NCI-H748 treated with DMSO at 0.1 percent for 48 hours (cell line): ENCODE measurements around the gene RGSL1.

Experiments
- DNase-seq: peaks from one replicate; lab custom pipeline; 2025; lab: John Stamatoyannopoulos, UW

RGSL1 gene

DNA sequence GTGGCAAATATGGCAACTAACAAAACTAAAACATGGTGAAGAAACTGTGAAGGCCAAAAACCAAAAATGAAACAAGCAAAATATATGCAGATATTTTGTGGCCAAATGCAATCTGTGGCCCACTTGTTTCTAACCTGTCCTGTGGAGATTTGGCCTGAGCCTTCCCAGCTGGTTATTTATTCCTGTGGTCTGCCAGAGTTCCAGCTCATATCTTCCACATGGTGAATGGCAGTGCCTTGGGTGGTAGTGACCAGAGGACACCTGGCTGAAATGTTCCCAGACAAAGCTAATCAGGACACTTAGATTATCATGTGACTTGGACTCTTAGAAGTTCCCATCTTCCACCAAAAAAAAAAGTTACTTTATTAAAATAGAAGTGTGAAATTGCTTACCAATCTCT, 99.4 kb downstream of the RGSL1 start:
- DNase-seq = no peak

DNA sequence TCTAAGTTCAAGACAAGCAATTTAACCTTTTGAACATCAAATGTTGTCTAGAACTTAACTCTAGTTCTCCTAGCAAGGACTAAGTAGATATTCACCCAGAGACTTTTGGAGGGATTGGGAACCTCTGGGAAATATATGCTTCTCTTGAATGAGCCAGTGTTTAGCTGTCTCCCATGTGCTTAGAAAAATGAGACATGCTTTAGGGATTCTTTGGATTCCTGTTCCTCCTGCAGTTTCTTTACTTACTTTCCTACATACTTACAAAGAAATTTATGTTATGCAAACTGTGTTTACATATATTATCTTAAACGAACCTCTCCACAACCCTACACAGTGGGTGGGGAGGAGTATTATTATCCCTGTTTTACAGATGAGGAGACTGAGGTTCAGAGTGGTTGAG, 99.9 kb downstream of the RGSL1 start:
- DNase-seq = no peak

DNA sequence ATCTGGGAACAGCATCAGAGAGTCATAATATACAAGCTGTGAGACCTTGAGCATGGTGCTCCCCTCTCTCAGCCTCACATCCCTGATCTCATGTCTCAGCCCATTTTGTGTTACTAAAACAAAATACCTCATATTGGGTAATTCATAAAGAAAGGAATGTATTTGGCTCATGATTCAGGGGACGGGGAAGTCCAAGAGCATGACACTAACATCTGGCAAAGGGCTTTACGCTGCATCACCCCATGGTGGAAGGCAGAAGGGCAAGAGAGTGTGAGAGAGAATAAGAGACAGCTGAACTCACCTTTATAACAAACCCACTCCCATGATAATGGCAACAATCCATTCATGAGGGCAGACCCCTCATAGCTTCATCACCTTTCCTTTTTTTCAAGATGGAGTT, 102.6 kb downstream of the RGSL1 start:
- no peak for DNase-seq

DNA sequence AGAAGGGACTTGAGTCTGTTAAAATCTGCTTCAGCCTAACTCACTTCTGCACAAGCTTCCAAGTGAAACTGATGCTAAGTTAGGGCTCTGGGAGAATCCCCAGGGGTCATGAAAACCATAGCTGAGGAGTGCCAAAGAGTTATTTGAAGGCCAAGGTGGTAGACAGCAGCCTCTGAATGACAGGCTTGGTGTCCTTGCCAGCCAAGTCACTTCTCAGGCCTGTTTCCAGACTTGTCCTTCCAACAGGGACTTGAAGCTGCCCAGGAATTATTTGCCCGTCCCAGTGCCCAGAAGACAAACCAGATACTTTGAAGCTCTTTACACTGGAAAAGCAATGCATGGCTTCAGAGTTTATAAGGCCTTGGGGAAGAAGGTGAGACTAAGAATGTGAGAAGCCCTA, 105.5 kb downstream of the RGSL1 start:
- DNase-seq = no peak

DNA sequence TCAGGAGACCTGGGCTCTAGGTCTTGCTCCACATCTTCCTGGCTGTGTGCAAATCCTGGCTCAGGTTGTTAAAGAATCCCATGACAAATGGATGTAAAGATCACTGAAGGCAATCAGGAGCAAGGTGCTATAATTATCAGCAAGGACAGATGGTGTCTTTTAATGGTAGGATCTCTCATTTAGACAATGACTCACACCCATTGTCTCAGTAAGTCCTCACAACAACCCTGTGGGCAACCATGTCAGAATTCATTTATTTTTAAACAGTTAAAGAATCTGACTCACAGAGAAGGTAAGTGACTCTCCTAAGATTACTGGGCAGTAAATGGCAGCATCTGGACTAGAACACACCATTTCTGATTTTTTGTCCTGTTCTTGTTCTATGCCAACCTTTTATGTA, 106.3 kb downstream of the RGSL1 start:
- DNase-seq = no peak

DNA sequence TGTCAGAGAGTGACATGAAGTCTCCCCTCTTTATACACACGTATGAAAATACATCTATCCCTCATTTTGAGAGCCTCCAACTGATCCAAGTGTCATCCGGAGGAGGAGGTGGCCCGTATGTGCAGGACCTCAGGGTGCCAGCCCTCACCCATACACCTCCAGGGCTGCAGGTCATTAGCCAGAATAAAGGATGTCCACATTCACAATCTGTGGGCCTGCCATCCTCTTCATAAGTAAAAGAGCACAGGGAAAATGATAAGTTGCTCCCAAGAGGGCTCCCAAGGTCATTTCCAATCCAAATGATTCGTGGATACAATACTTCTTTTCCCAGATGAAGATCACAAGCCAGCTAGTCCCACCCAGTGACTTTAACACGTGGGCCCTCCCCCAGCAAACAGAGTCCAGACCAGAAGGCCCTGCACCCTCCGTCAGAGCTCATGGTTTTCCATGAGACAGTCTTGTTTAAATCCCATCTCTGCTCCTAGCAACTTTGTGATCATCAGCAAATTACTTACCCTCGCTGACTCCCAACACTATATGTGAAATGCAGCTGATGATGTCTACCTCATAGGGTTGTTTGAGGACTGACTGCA, 110.5 kb downstream of the RGSL1 start:
- DNase-seq = no peak

DNA sequence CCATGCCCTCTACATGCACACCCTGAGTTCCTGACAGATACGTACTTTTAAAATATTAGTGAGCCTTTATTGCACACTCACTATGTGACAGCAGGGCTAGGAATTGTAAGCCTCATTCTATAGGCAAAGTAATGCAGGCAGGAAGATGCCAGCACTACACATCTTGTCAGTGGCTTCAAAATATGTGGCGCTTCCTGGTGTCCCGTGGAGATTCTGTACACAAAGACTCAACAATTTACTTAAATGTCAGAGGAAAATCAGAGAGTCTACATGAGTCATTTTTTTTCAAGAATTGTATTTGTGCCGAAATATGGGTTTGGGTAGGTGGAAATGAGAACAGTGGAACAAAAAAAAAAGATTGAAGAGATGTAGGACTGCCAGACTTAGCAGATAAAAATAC, 111.5 kb downstream of the RGSL1 start:
- DNase-seq = no peak

DNA sequence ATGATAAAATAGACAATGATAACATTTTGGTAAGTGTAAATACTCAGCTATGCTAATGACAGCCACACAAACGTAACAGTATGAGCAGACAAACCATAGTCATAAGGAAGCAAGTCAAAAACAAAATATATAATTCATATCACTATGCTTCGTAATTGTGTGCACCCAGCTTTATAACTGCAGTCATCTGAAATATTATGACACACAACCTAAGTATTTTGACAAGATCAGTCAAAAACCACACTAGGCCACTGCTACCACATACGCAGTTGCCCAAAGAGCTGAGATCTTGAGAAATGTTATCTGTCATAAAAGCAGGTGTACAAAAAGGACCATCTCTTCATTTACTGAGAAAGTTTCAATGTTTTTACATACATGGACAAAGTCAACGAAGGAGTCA, 113.1 kb downstream of the RGSL1 start:
- no peak for DNase-seq

DNA sequence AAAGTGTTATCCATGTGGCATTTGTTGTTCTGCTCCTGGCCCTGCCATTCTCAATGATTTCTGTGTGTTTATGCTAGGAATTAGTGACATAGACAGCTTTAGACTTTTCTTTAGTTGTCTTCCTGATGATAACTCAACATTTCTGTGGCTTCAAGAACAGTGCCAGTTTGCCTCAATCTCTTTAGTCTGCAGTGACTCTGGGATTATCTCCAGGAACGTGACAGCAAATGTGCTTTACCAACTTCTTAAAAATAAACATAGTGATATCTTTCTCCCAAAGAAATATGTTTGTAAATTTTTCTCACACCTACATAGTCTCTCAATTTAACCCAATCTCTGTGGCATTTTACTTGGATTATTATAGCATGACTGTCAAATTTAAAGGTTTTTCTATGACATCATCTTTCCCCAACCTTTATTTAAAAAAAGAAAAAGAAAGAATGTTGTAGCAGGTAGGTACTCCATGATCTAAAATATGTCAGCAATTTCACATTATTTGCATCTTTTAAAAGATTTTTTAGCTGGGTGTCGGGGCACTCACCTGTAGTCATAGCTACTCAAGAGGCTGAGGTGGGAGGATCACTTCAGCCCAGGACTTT, 114.6 kb downstream of the RGSL1 start:
- DNase-seq = no peak

DNA sequence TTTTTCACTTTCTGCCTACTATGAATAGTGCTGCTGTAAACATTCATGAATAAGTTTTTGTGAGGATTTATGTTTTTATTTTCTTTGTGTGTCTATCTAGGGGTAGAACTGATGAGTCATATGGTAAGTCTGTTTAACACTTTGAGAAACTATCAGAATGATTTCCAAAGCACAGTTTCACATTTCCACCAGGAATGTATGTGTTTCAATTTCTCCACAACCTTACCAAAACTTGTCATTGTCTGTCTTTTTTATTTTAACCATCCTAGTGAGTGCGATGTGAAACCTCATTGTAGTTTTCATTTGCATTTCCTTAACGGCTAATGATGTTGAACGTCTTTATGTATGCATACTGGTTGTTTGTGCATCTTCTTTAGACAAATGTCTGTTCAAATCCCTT, 115.6 kb downstream of the RGSL1 start:
- DNase-seq = no peak

DNA sequence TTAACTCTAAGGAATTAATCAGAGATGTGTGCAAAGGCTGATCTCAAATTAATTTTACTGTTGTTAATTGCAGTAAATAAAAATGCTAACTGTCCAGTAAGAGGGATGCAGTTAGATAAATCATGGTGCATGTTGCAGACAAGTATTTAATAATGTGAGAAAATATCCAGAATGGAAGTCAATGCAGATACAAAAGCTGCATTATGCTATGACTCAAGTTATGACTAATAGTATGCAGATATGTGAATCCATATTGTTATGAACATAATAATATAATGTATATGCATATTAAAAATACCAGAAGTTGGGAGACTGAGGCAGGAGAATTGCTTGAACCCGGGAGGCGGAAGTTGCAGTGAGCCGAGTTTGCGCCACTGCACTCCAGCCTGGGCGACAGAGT, 117.7 kb downstream of the RGSL1 start:
- DNase-seq = no peak

DNA sequence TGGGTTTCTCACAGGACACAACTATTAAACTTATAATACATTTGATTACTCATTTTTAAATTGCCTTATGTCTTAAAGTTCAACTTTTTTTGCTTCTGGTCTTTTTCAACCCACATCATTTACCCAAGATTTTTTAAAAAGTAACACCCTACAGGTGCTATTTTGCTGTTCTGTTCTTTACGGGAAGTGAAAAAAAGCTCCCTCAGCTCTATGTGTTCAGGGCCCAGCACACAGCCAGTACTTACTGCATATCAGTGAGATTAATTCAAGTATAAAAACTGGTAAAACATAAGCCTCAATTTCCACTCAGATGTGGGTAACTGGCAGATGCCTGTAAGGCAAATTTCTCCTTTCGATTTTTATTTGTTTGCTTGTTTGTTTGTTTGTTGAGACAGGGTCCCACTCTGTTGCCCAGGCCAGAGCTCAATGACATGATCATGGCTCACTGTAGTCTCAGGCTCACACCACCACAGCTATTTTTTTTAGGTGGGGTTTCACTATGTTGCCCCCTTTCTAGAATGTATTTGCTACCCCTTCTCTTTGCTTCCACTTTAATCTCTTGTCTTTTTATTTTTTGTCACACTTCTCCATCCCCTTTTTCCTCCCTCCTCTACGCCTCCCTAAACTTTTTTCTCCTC, 118.8 kb downstream of the RGSL1 start:
- no peak for DNase-seq

DNA sequence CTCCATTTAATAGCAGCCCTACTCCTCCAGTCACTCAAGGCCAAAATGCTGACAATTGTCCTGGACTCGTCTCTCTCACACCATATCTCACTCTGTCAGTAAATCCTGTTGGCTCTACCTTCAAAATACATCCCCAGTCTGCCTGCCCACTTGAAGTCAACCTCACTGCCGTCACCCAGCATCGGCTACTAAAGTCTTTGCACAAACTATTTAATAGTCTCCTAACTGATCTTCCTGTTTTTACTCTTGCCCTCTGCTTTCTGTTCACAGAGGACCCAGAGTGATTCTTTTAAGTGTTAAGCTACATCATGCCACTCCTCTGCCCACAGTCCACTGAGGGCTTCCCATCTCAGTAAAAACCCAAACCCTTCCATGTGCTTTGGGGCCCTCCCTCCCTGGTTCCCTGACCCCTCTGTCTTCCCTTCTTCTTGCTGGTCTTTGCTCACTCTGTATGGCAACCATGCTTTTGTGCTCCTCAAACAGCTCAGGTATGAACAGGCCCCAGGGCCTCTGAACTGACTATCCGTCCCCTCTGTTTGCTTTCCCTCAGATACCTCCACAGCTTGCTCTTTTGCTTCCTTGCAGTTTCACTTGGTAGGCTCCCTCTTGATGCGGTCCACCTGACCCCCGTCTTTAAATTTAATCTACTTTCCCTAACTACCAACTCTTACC, 120.1 kb downstream of the RGSL1 start:
- no peak for DNase-seq

DNA sequence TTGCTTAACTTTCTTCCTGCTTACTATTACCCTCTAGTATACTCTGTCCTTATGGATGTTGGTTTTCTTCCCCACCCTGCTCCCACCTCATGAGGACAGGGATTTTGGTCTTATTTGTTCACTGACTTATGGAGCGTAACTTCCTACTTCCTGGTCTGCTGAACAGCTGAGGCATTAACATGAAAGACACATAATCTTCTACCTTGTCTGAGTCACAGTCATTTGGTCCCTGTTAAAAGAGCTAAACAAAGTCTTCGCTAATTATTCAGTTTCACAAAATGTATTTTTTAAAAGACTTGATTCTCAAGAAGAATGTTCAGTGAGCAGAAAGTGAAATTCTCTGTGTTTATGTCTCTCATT, 120.6 kb downstream of the RGSL1 start:
- no peak for DNase-seq

DNA sequence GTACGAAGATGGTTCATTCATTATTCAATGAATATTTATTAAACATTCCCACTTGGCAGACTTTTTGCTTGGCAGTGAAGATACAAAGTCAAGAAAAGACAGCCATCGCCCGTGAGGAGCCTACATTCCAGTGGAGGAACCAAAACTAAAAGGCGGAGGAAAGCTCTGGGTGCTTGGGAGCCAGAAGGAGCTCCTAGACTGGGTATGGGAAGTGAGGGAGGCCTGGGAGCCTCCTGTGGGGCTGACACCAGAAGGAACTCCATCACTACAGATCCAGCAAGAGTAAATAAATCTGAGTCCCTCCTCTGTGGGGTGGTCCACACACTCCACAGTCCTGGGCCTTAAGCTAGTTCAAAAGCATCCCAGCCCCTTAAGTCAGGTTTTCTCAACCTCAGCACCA, 124.2 kb downstream of the RGSL1 start:
- DNase-seq = no peak

DNA sequence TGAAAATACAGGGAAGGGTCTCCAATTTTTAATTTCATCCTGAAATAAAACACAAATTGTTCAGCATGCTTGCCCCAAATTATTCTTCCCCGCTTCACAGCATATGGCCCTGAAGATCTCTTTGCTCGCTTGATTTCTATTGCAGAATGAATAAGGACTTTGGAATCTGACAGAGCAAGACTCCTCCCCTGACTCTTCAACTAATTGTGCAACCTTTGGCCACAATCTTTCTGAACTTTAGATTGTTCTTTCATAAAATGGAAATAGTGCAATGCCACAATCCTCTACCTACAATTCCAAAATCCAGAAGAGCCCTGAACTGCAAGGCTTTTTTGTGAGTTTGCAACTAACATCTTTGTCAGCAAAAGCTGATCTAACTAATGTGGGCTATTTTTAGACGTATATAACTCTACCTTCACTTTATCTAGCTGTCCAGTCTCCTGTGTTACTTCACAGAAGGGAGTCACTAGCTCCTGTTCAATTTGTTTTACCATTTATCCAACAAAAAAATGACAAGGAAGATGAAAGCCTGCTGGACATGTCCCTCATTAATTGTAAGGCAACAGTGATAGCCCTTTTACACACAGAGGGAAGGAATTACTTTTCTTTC, 125.7 kb downstream of the RGSL1 start:
- DNase-seq = no peak

DNA sequence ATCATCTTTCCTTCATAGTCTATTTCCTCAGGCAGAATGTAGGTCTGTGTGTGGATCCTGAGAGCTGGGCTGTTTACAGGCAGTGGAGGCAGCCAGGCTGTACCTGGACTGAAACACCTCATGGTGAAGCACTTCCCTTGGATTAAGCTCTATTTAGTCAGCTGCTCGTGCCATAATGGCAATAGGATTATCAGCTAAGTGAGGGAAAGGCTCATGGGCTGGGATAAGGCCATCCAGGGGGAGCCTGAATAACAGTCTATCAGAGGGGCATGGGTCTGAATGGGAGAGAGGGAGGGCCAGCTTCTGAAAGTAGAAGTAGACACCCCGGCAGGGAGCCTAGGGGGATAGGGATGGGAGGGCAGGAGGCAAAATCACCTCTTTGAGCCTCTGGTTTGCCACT, 130.8 kb downstream of the RGSL1 start:
- no peak for DNase-seq

DNA sequence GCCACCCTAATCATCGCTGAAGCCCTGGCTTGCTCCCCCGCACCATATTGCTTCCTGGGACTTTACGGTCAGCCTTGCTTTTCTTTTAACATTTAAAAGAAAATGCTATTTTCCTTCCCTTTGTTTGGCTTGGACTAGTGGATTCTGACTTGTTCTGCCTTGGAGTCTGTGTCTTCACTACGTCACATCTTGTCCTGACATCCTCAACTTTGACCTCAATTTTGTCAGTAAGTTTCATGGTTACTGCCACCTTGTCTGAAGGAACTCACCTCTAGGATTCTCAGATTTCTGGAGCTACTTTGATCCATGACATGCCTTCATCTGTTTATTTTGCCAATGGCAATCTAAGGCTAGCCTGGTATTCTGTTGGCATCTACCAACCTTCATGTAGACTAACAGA, 134.8 kb downstream of the RGSL1 start:
- no peak for DNase-seq

DNA sequence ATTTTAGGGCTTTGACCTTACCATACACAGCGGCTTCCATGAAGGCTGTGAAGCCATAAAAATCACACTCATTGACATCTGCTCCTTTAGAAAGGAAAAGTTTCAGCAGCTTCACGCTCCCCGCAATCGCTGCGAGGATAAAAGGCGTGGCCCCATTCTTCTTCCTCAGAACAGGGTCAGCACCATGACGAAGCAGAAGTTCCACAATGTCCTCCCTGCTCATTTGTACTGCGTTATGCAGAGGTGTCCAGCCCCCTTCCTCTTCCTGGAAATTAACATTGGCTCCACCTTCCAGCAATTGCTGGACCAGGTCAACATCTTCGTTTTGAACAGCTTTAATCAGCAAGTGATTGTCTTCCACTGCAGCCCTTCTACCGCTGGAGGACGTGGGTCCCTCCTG, 136.4 kb downstream of the RGSL1 start:
- DNase-seq = no peak

DNA sequence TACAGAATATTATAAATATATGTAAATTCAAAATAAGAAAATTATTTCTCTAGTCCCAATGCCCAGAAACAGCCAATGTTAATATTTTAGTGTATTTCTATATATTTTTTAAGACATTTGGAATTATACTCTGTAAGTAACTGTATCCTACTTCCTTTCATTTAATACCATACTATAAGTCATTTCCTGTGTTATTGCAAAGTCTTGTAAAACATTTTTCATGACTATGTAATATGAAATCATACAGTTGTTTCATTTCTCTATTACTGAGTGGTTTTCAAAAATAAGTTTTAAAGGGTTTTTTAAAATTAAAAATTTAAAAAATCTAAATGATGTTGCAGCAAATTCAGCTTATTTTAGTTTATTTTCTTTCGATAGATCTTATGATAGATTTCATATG, 137.1 kb downstream of the RGSL1 start:
- no peak for DNase-seq

DNA sequence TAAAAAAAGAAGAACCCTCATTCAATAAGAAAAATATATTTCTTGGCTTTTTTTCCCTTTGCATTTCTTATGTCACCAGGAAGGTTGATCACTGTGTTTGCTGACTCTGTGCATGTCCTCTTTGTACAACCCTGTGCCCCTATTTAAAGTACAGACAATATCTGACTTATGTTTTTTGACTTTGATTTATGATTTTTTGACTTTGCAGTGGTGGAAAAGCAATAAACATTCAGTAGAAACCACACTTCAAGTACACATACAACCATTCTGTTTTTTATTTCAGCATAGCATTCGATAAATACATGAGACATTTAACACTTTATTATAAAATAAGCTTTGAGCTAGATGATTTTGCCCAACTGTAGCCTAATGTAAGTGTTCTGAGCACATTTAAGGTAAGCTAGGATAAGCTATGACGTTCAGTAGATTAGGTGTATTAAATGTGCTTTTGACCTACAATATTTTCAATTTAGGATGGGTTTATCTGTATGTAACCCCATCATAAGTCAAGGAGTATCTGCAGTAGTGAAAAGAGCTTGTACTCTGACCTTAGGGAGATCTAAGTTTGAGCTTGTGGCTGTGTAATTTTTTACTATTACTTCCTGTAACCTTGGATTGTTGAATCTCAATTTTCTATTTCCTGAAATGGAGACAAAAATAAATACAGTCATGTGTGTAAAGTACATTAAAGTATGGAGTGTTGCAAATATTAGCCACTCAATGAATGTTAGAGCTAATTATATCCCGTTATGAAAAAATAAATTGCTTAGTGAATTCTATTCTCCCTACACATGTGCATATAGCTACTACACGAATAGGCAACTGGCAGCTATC, 137.9 kb downstream of the RGSL1 start:
- no peak for DNase-seq
